Measurements from ENCODE around the gene GET3. TPM values are rescaled to one million over a fixed set of nuclear protein-coding genes. Genes with fewer than 3 reads are reported as not detected.
A peak's percentile ranks its signal among the peaks of the same experiment; 100 is the strongest.
"Not testable (repeated sequence)": the region's sequence is repeated elsewhere in the genome, so short reads cannot be mapped to it uniquely, and the experiment has no call there.

The GET3 gene
- total RNA-seq, 2 donors from 2014 or later: 46.4 to 56.9 TPM

DNA sequence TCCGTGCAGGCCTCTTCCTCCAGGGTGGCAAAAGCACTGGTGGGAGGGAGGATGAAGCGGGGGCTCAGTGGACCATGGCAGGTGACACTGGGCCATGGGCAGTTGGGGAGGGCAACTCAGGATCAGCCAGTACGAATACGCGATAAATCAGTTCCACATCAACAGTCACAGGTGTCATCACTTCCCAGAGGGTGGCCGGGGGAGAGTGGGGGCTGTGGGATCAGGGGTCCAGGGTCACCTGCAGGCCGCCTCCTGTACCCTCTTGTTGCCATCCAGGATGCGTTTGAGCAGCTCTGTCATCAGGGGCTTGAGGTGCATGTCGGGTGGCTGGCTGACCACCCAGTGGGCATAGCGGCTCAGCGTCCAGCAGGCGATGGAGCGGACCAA, 31.0 kb upstream of the GET3 start:
- Mint-ChIP-seq H3K36me3 (peaks cover 6 to 14% of the 10 kb centered on the region in 2 donors), H3K27ac (peak overlapping the region in 1 of 2 donors; percentile 55), H3K9me3 (no peaks in the 10 kb centered on the region)
- ATAC-seq: no peak
- no peak for DNase-seq (ENCODE audit: low spot score in 2 of 2)

DNA sequence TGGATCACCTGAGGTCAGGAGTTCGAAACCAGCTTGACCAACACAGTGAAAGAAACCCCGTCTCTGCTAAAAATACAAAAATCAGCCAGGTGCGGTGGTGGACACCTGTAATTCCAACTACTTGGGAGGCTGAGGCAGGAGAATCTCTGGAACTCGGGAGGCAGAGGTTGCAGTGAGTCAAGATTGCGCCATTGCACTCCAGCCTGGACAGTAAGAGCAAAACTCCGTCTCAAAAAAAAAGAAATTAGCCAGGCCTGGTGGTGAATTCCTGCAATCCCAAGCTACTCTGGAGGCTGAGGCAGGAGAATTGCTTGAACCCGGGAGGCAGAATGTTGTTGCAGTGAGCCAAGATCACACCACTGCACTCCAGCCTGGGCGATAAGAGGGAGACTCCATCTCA, 28.7 kb upstream of the GET3 start:
- no peak overlapping the region for H3K27ac Mint-ChIP-seq
- DNase-seq (ENCODE audit: low spot score in 2 of 2) (no peak), ATAC-seq (no peak)
- no peaks in the 10 kb centered on the region for H3K9me3 Mint-ChIP-seq
- H3K36me3 Mint-ChIP-seq: peaks cover 12 to 19% of the 10 kb centered on the region in 2 donors

DNA sequence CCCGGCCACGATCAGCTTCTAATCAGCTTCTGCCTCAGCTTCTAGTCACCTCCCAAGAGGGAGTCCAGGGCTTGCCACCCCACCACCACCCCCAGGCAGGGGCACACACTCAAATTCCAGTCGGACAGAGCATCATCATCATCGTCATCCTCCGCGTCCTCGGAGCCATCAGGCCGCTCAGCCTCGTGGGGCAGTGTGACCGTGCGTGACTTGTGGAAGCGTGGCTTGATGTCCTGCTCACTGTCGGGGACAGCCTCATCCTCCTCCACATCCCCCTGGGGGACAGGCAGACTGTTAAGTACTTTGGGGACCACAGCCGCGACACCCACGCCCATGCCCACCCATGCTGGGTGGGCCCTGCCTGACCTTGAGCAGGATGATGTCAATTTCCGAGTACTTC, 26.1 kb upstream of the GET3 start:
- no peak for DNase-seq (ENCODE audit: low spot score in 2 of 2)
- H3K9me3 Mint-ChIP-seq: no peaks in the 10 kb centered on the region
- H3K36me3 Mint-ChIP-seq: peaks cover 12% of the 10 kb centered on the region in 2 donors
- H3K27ac Mint-ChIP-seq: no peak overlapping the region
- no peak for ATAC-seq

DNA sequence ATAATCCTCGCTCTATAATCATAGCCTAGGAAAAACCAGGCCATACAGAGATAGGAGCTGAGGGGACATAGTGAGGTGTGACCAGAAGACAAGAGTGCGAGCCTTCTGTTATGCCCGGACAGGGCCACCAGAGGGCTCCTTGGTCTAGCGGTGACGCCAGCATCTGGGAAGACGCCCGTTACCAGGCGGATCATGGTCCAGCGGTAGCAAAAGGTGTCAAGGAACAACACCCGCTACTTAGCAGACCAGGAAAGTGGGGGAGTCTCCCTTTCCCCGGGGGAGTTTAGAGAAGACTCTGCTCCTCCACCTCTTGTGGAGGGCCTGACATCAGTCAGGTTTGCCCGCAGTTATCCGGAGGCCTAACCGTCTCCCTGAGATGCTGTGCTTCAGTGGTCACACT, 25.2 kb upstream of the GET3 start:
- peaks cover 11 to 18% of the 10 kb centered on the region in 2 donors for H3K36me3 Mint-ChIP-seq
- DNase-seq (ENCODE audit: low spot score in 2 of 2): not testable (repeated sequence)

DNA sequence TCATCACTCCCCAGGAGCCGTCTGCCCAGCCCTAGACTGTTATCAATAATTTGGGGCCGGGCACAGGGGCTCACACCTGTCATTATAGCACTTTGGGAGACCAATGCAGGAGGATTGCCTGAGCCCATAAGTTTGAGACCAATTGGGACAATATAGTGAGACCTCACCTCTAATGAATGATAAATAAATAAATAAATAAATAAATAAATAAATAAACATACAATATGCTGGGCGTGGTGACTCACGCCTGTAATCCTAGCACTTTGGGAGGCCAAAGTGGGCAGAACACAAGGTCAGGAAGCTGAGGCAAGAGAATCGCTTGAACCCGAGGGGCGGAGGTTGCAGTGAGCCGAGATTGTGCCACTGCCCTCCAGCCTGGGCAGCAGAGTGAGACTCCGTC, 24.0 kb upstream of the GET3 start:
- not testable (repeated sequence) for H3K9me3 Mint-ChIP-seq; H3K27ac Mint-ChIP-seq; ATAC-seq; DNase-seq (ENCODE audit: low spot score in 2 of 2)
- peaks cover 11 to 18% of the 10 kb centered on the region in 2 donors for H3K36me3 Mint-ChIP-seq

More for the DNA sequence above, 25.2 kb upstream of the GET3 start:
- not testable (repeated sequence) for H3K27ac Mint-ChIP-seq, H3K9me3 Mint-ChIP-seq, ATAC-seq

DNA sequence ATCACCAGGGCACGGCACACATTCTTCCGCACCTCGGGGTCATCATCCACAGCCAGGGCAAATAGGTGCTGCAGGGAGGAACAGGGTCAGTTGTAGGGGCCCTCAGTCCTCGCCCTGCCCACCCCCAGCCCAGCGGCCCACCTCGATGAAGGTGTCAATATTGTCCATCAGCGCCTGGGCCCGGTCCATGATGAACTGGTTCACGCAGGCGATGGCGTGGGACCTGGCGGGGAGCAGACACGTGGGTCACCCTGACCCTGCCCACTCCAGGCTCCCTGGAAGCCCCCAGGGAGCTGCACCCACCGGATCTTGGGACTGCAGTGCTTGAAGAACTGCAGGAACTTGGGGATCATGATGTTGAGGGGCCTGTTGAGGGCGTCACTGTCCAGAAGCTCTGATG, 22.2 kb upstream of the GET3 start:
- no peak for ATAC-seq
- DNase-seq (ENCODE audit: low spot score in 2 of 2): no peak
- Mint-ChIP-seq H3K9me3 (no peaks in the 10 kb centered on the region), H3K36me3 (peaks cover 19 to 27% of the 10 kb centered on the region in 2 donors), H3K27ac (no peak overlapping the region)

DNA sequence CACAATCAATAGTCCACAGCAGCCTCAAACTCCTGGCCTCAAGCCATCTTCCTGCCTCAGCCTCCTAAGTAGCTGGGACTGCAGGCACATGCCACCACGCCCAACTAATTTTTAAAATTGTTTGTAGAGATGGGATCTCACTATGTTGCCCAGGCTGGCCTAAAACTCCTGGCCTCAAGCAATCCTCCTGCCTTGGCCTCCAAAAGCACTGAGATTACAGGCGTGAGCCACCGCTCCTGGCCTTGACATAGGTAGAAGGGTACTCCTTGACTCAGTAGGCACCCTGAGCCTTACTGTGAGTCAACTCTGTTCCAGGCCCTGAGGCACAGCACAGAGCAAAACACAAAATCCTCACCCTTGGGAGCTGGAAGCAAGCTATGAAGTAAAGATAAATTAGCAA, 21.4 kb upstream of the GET3 start:
- DNase-seq (ENCODE audit: low spot score in 2 of 2) (no peak), ATAC-seq (no peak)
- H3K9me3 Mint-ChIP-seq: no peaks in the 10 kb centered on the region
- H3K36me3 Mint-ChIP-seq: peaks cover 20 to 28% of the 10 kb centered on the region in 2 donors
- H3K27ac Mint-ChIP-seq: peak overlapping the region in 1 of 2 donors; percentile 56

DNA sequence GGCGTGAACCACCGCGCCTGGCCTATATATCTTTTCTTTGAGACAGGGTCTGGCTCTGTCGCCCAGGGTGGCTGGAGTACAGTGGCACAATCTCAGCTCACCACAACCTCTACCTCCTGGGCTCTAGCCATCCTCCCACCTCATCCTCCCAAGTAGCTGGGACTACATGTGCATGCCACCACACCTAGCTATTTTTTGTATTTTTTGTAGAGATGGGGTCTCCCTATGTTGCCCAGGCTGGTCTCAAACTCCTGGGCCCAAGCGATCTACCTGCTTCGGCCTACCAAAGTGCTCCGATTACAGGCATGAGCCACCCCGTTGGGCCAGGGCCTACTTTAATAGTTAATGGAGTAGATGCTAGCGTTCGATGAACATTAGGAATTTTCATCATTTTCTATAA, 17.0 kb upstream of the GET3 start:
- DNase-seq (ENCODE audit: low spot score in 2 of 2) (no peak), ATAC-seq (no peak)
- H3K36me3 Mint-ChIP-seq: peaks cover 36 to 46% of the 10 kb centered on the region in 2 donors
- peak overlapping the region in 1 of 2 donors; percentile 97 for H3K27ac Mint-ChIP-seq
- H3K9me3 Mint-ChIP-seq: no peaks in the 10 kb centered on the region

DNA sequence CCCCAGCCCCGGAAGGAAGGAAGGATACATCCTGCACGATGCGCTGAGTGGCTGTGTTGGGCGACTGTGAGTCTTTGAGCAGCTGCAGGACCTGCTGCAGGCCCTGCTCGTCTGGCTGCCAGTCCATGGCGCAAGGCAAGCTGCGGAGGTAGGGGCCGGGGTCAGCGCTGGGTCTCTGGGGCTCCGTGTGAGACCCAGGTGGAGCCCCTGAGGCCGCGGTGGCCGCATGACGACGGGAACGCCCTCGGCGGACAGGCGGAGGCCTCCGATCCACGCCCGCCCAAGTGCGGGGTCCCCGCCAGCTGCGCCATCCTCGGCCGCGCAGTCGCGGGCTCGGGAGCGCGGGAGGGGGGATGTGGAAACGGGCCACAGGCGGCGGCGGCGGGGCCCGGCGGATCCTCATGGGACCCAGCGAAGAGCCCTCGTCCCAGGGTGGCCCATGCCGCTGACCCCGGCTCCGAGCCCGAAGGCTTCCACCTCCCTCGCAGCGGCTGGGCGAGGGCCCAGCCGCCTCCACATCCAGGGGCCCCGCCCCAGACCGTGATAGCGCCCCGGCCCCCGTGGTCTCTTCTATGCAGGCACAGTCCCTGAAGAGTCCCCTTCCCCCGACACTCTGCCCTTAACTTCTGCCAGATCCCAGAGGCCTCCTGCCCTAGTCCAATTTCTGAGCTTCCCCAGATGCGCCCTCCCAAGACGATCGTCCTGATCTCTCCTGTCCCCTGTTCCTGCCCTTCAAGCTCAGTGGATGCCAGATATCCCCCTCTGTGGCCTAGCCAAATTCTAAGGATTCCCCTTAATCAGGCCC, 16.2 kb upstream of the GET3 start:
- peak overlapping the region; percentile 96 to 97 for H3K27ac Mint-ChIP-seq
- no peaks in the 10 kb centered on the region for H3K9me3 Mint-ChIP-seq
- DNase-seq (ENCODE audit: low spot score in 2 of 2) (peak in 1 of 2 donors; percentile 31), ATAC-seq (no peak)
- peaks cover 36 to 46% of the 10 kb centered on the region in 2 donors for H3K36me3 Mint-ChIP-seq

DNA sequence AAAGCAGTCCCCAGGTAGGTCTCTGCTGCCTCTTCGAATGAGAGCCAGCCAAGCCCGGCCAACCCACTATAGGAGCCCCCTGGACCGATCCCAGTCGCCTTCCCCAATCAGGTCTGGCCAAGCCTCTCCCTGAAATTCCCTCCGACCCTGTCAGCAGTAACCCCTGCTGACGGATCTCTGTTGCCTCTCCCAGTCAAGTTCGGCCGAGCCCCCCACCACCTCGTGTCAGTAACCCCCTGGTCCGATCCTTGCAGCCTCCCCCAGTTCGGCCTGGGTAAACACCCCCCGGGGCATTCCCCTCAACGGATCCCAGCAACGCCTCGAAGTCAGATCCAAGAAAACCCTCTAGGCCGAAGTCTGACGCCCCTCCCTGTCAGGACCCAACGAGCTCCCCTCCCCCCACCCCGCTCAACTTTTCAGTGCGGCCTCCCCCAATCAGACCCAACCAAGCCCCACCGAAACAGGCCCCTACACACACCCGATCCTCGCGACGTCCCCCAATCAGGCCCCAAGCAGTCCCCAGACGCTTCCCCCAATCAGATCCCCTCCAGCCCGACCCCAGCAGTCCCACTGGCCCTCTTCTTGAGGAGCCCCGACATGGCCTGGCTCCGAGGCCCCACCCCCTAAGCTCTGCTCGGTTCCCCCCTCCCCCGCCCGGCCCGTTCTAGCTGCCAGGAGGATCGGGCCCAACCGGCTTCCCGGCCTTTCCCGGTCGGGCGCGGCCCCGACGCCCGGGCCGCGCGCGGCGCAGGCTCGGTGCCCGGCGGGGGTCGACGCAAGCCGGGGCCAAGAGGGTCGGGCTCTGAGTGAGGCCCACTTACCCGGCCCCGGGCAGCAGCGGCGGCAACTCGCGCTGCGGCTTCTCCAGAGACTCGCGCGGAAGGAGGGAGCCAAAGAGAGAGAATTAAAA, 15.4 kb upstream of the GET3 start:
- Mint-ChIP-seq H3K9me3 (no peaks in the 10 kb centered on the region), H3K27ac (peak overlapping the region; percentile 95 to 96), H3K36me3 (peaks cover 42 to 45% of the 10 kb centered on the region in 2 donors)
- ATAC-seq (peak; percentile 50 to 58), DNase-seq (ENCODE audit: low spot score in 2 of 2) (peak in 1 of 2 donors; percentile 59)

DNA sequence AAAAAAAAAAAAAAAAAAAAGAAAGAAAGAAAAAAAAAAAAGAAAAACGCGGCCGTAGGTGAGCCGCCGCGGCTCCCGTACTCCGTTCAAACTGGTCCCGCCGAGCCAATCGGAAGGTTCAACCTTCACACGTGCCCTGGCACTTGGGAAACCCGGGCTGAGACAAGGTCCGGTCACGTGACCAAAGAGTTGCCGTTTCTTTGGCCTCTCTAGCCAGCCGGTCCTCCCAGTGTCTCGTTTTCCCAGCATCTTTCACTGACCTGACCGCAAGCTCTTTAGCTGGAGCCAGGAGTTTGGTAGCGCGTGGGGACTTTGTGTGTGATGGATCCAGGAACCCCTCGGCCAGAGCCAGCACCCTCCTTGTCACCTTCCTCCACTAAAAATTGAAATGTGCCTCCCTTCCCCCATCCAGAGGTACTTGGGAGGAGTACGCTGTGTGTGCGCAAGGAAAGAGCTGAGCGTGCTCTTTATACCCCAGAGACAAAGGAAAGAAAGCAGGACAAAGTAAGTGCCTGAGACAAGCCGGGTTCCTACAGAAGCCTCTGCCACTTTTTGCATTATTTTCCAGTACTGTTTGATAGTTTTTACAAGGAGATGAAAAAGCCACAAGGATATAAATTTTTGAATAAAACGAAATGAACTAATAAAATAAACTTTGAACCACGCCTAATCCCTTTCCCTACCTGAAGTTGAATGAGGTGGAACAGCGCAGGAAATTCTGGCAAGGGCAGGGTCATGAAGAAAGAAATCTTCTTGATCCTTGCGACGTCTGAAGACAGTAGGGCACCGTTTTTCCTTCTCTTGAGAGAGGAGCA, 14.5 kb upstream of the GET3 start:
- H3K27ac Mint-ChIP-seq: peak overlapping the region; percentile 95 to 96
- peaks cover 42 to 45% of the 10 kb centered on the region in 2 donors for H3K36me3 Mint-ChIP-seq
- ATAC-seq: peak; percentile 86 to 90
- DNase-seq (ENCODE audit: low spot score in 2 of 2): peak; percentile 88 to 92
- H3K9me3 Mint-ChIP-seq: no peaks in the 10 kb centered on the region

DNA sequence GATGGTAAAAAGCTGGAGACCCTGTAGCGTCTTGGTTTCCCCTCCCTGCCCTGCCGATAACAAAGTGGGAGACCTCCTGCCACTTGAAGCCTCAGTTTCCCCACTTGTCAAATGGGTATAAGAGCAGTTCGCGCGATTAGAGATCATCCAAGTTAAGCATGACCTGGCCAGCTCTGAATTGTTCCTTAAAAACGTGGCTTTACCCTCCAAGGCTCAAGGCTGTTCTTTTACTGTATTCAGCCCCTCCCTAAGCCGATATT, 14.0 kb upstream of the GET3 start:
- ATAC-seq (no peak), DNase-seq (ENCODE audit: low spot score in 2 of 2) (no peak)
- peaks cover 42 to 45% of the 10 kb centered on the region in 2 donors for H3K36me3 Mint-ChIP-seq

DNA sequence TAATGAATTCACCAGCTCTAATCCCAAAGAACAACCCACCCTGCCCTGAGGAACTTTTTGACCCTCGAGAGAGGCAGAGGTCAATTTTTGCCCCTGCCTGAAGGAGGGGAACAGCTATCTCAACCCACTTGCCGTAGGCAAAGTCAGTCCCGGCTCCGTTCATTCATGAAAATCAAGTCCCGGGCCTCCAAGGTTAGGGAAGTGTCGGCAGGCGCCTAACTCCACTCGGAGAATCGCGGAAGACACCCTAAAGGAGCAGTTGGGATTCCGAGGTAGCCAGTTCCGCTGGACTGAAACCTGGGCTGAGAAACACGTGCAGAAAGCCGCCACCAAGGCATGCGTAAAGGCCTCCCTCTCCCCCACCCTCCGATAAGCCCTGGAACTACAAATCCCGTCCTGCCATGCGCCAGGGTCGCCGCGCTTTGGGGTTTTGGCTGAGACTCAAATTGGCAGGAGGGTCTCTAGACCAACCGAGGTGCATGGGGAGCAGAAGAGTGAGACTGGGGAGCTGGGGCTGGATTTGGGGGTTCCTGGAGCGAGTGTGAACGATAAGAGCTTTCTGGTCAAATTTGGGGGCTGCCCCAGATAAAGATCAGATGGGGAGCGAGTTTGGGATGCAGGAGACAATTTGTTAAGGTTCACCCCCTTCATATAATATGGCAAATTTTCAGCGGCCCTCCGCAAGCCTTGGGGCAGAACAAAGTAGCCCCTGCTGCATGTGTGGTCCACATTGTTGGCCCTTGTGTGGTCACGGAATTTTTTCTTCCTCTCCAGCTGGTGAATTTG, 13.5 kb upstream of the GET3 start, which contains the start of gene TNPO2:
TSS of gene TNPO2 (minus strand) at position 292 of the 786 bp plus-strand sequence. CDS start 2,955 bp downstream, outside the sequence.
- H3K9me3 Mint-ChIP-seq: no peaks in the 10 kb centered on the region
- peak within 1 kb of the TSS; percentile 95 to 96 for H3K27ac Mint-ChIP-seq
- peak; percentile 72 to 75 for DNase-seq (ENCODE audit: low spot score in 2 of 2)
- ATAC-seq: peak; percentile 48 to 61
- H3K36me3 Mint-ChIP-seq: peaks cover 37 to 41% of the 10 kb centered on the region in 2 donors

More for the DNA sequence above, 14.0 kb upstream of the GET3 start:
- Mint-ChIP-seq H3K27ac (peak overlapping the region; percentile 95 to 96), H3K9me3 (no peaks in the 10 kb centered on the region)

DNA sequence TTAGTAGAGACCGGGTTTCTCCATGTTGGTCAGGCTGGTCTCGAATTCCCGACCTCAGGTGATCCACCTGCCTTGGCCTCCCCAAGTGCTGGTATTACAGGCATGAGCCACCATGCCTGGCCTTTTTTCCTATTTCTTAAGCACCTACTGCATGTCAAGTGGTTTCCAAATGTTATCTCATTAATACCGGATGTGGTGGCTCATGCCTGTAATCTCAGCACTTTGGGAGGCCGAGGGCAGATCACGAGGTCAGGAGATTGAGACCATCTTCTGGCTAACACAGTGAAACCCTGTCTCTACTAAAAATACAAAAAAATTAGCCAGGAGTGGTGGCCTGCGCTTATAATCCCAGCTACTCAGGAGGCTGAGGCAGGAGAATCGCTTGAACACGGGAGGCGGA, 11.7 kb upstream of the GET3 start:
- not testable (repeated sequence) for H3K27ac Mint-ChIP-seq; ATAC-seq; DNase-seq (ENCODE audit: low spot score in 2 of 2); H3K9me3 Mint-ChIP-seq
- H3K36me3 Mint-ChIP-seq: peaks cover 40 to 45% of the 10 kb centered on the region in 2 donors

DNA sequence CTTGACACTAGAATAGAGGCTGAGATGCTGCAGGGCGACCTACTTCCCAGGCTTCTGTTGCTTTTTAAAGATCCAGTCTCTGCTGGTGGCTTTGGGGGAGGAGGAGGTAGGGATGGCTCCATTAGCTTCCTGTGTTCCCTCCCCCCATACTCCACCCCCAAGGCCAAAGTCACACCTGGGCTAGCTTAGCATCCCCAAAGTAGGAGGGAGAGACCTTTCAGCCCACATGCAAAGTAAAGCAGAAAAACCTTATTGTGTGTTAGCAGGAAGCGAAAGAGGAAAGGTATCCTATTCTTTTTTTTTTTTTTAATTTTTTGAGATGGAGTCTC, 10.3 kb upstream of the GET3 start:
- ATAC-seq (no peak), DNase-seq (ENCODE audit: low spot score in 2 of 2) (no peak)
- peak overlapping the region in 1 of 2 donors; percentile 4 for H3K27ac Mint-ChIP-seq
- H3K9me3 Mint-ChIP-seq: no peaks in the 10 kb centered on the region
- peaks cover 28 to 37% of the 10 kb centered on the region in 2 donors for H3K36me3 Mint-ChIP-seq
